ENCODE measurements around the gene TRMT11. TPM values are rescaled to one million over a fixed set of nuclear protein-coding genes. Genes with fewer than 3 reads are reported as not detected.

TRMT11 gene
- total RNA-seq, 1 donor from 2014 or later = 15.4 TPM

GRCh38 chr6:125985522-125985921, 818 bp upstream of the TRMT11 start:
- Mint-ChIP-seq H3K27me3 (ENCODE audit: low read depth) (no peaks in the 10 kb centered on the region), H3K4me3 (ENCODE audit: unreplicated experiment) (peak overlapping the region; percentile 8), H3K36me3 (ENCODE audit: low read depth) (no peaks in the 10 kb centered on the region), H3K4me1 (ENCODE audit: low read depth) (peaks cover 12% of the 10 kb centered on the region), H3K9me3 (ENCODE audit: low read depth) (no peaks in the 10 kb centered on the region), H3K27ac (ENCODE audit: unreplicated experiment) (no peak overlapping the region)
- TF ChIP-seq CTCF (IDR thresholded peaks at IDR 0.05) = no peak
- no peak for DNase-seq (ENCODE audit: low spot score)

GRCh38 chr6:125985979-125986300, 400 bp upstream of the TRMT11 start:
- TF ChIP-seq CTCF (IDR thresholded peaks at IDR 0.05) = no peak
- Mint-ChIP-seq H3K4me3 (ENCODE audit: unreplicated experiment) (no peak overlapping the region), H3K27me3 (ENCODE audit: low read depth) (no peaks in the 10 kb centered on the region), H3K4me1 (ENCODE audit: low read depth) (peaks cover 12% of the 10 kb centered on the region), H3K36me3 (ENCODE audit: low read depth) (no peaks in the 10 kb centered on the region), H3K27ac (ENCODE audit: unreplicated experiment) (no peak overlapping the region), H3K9me3 (ENCODE audit: low read depth) (no peaks in the 10 kb centered on the region)
- DNase-seq (ENCODE audit: low spot score) = no peak

GRCh38 chr6:125987026-125987617, 782 bp downstream of the TRMT11 start:
- no peak for TF ChIP-seq CTCF (IDR thresholded peaks at IDR 0.05)
- H3K4me1 Mint-ChIP-seq (ENCODE audit: low read depth) = peaks cover 12% of the 10 kb centered on the region
- H3K9me3 Mint-ChIP-seq (ENCODE audit: low read depth) = no peaks in the 10 kb centered on the region
- H3K36me3 Mint-ChIP-seq (ENCODE audit: low read depth) = no peaks in the 10 kb centered on the region
- DNase-seq (ENCODE audit: low spot score) = no peak
- H3K27me3 Mint-ChIP-seq (ENCODE audit: low read depth) = no peaks in the 10 kb centered on the region
- no peak overlapping the region for H3K27ac Mint-ChIP-seq (ENCODE audit: unreplicated experiment)
- H3K4me3 Mint-ChIP-seq (ENCODE audit: unreplicated experiment) = no peak overlapping the region

GRCh38 chr6:125988280-125988679, 1.9 kb downstream of the TRMT11 start:
- Mint-ChIP-seq H3K4me1 (ENCODE audit: low read depth) (peaks cover 12% of the 10 kb centered on the region), H3K27me3 (ENCODE audit: low read depth) (no peaks in the 10 kb centered on the region), H3K4me3 (ENCODE audit: unreplicated experiment) (no peak overlapping the region), H3K27ac (ENCODE audit: unreplicated experiment) (no peak overlapping the region), H3K36me3 (ENCODE audit: low read depth) (no peaks in the 10 kb centered on the region), H3K9me3 (ENCODE audit: low read depth) (no peaks in the 10 kb centered on the region)
- no peak for TF ChIP-seq CTCF (IDR thresholded peaks at IDR 0.05)
- no peak for DNase-seq (ENCODE audit: low spot score)

GRCh38 chr6:125989631-125990030, 3.3 kb downstream of the TRMT11 start:
- Mint-ChIP-seq H3K9me3 (ENCODE audit: low read depth) (no peaks in the 10 kb centered on the region), H3K36me3 (ENCODE audit: low read depth) (no peaks in the 10 kb centered on the region), H3K27me3 (ENCODE audit: low read depth) (no peaks in the 10 kb centered on the region), H3K4me1 (ENCODE audit: low read depth) (peaks cover 12% of the 10 kb centered on the region), H3K4me3 (ENCODE audit: unreplicated experiment) (no peak overlapping the region), H3K27ac (ENCODE audit: unreplicated experiment) (peak overlapping the region; percentile 23)
- DNase-seq (ENCODE audit: low spot score) = no peak
- TF ChIP-seq CTCF (IDR thresholded peaks at IDR 0.05) = no peak

All from chondrocyte (in vitro differentiated cells).